ENCODE data around the gene RAB11FIP3.

The RAB11FIP3 gene

GRCh38 chr16:519841-520687 is 94.6 kb downstream of the RAB11FIP3 start:
- no peak for DNase-seq

- no peak for DNase-seq
These were observed 95.4 kb downstream of the RAB11FIP3 start for GRCh38 chr16:520847-521246.

- DNase-seq: no peak
These were observed 96.1 kb downstream of the RAB11FIP3 start for GRCh38 chr16:521381-522210.

- no peak for DNase-seq
These were observed 97.1 kb downstream of the RAB11FIP3 start for GRCh38 chr16:522320-523096.

DNA sequence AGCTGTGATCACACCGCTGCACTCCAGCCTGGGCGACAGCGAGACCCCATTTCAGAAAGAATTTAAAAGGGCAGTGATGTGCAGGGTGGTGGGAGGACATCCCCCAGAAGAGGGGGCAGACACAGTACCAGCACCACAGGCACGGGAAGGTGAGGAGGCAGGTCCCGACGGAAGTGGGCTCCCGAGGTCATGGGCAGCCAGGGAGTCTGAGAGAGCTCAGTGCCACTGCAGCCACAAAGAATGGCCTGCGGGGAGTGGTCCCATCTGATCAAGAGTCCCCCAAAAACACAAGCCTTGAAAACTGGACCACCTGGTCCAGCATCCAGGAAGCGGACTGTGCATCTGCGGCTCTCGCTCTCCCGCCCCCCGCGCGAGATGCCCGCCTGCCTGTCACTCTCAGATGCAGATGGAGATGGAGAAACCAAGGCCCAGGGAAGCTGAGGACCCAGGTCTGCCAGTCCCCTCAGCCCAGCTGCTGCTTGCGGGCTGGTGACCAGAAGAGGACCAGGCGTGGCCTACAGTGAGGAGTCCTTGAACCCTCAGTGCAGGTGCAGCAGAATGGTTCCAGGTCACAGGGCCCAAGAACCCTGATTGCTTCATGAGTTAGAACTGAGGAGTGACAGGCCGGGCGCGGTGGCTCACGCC is 97.8 kb downstream of the RAB11FIP3 start:
- DNase-seq: no peak

- no peak for DNase-seq
These were observed 99.0 kb downstream of the RAB11FIP3 start for GRCh38 chr16:524274-525040.

DNA sequence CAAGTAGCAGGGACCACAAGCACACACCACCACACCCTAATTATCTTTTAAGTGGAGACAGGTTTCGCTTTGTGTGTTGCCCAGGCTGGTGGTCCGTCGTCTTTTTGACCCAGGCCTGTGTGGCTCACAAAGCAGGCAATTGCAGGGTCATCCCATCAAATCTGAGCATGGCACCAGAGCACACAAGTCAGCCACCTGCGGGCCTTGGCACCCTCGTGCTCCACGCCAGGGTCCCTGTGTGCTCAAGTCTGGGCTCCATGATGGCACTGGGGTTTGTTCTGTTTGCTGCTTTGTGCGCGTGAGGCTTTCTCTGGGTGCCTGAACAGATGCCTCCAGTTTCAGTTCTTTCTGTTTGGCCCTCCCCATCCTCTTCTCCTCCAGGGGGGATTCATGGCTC is 99.7 kb downstream of the RAB11FIP3 start:
- DNase-seq: no peak

DNA sequence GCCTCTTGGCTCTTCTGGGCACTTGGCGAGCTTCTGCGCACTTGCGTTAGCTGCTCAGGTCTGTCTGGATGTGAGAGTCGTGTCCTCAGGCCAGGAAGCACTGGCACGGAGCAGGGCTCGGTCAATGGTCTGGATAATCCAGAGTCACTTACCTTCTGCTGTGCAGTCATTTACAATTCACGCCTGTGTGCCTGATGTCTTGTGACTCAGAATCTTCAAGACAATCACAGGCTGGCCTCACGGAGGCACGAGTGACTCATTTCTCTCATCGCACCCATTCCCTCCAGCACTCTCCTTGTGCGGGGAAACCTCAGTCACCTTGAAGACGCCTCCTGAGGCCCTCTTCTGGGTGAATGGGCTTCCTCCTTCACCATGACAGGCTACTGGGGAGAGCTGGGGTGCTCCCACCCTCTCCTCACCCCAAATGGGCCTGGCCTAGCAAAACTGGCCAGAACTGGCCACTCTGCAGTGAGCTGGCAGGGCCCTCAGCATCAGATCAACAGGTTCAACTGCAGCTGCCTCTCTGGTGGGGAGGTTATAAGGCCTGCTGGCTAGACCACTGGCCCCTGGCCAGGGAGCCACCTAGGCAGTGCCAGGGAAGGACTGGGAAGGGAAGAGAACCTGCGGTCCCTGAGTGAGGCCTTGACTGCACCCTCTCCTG is 100.2 kb downstream of the RAB11FIP3 start:
- peak; percentile 14 for DNase-seq

GRCh38 chr16:526181-527014 is 100.9 kb downstream of the RAB11FIP3 start:
- no peak for DNase-seq

DNA sequence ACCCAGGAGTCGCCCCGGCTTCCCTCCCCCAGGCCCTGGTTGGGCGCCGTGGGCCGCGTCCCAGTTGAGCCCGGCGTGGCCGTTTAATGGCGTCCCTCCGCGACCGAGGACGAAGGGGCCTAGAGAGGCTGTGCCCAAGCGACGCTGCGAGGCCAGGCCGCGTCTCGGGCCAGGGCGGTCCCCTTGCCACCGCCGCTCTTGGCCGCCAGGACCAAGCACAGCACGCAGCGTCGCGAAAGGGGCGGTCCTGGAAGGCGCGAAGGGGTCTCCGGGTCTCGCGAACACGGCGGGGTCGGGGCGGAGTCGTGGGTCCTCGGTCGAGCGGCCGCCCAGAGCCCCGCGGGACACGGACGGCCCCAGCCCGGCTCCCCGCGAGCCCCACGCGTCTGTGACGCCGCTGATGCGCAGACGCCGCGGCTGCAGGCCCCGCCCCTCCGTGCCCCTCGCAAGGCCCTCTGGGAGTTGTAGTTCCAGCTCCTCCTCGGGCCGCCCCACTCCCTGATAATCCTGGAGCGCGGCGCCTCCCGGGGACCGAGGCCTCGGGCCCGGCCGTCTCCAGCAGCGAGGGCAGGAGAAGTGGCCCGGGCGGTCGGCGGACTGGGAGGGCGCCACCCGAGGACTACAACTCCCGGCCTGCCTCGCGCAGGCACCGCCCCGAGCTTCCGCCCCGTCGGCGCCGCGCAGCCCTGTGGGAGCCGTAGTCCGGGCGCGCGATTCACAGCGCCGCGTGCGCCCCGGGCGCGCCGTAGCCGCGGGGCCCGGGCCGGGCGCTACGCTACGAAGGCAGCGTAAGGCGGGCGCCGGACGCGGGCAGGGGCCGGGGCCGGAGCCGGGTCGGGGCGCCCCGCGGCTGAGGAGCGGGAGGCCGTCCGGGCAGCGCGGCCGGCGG is 101.8 kb downstream of the RAB11FIP3 start, which contains the start of gene CAPN15:
Gene CAPN15, plus strand, starts transcription at position 698 of the 889 bp plus-strand sequence. CDS start 19,127 bp downstream, outside the sequence.
- DNase-seq: peak; percentile 76

DNA sequence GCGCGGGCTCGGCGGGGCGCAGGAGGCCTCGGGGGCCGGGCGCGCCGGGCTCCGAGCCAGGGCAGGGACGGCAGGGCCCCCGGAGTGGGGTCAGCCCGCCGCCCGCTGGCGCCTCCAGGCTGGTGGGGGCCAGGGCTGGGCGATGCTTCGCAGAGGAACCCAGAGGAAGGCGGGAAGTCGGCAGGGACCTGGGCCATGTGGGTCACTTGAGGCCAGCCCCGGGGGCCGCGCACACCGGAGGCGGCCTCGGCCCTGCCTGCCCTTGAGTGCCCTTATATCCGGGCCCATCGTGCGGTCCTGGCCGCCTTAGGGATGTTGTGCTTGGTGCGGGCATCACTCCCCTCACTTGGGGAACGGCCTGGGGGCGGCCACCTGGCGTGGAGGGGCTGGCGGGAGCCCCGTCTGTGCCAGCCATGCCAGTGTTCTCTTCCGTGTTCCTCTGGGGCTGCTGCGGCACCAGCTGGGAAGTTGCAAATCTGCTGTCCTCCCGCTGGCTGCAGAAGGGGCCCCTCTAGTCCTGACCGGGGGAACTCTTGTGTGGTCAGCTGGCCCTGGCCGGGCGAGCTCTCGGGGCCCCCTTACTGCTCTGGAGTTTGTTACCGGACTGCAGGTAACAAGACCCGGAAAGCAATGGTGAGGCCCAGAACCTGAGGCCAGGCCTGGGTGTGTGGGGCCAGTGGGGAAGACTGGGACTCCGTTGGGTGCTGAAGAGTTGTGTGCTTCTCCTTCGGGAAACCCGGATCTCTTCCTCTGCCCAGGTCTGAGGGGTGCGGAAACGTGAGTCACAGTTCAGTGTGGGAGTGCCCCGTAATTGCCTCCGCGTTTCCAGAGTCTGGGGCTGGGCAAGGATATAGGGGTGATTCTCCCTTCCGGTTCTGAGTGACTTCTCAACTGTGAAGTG is 102.9 kb downstream of the RAB11FIP3 start:
- DNase-seq: peak; percentile 18

DNA sequence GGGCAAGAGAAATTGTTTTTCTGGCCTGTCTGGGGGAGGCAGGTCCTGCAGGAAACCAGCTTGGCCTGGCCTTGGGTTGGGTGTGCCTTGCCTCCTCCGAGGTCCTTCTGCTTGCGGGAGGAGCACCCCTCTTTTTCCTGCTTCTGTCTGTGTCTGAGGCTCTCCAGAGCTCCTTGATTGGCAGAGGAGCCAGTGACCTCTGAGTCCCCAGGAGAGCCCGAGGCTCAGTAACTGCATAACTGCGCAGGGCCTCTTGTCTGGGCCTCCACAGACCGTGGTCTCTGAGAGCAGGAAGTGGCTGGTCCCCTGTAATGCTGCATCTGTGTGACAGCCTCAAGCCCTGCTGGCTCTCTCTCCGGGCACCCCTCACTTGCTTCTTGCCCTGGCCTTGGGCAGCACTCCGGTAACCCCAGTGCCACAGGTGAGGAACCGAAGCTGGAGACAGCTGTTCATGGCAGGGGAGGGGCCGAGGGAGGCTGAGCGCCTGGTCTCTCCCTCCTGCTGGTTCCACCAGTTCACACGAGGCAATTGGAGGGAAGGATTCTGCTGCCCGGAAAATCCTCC is 103.6 kb downstream of the RAB11FIP3 start:
- no peak for DNase-seq

GRCh38 chr16:530111-530817 is 104.8 kb downstream of the RAB11FIP3 start:
- DNase-seq: no peak

- no peak for DNase-seq
These were observed 106.2 kb downstream of the RAB11FIP3 start for GRCh38 chr16:531494-532125.

- no peak for DNase-seq
These were observed 108.1 kb downstream of the RAB11FIP3 start for GRCh38 chr16:533391-534123.

DNA sequence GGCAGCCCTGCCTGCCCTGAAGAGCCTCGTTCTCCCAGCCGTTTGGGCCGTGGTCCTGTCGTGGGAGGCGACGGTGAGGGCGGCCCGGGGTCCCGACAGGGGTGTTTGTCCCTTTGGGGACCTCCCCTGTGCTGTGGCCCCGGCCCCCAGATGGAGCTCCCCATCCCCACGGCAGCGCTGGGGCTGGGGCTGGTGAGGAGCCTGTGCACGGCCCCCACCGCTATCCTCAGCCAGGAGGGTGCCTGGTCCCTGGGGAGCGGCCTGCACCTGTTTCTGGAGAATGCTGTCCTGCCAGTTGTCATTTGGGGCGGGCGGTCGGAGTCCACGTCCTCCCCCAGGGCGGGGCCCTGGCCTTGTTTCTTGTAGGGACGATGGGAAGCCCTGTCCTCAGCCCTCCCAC is 108.7 kb downstream of the RAB11FIP3 start:
- DNase-seq: no peak
